K562 (cell line): ENCODE data around the gene GNS. TPM values are rescaled to one million over a fixed set of nuclear protein-coding genes. Genes with fewer than 3 reads are reported as not detected.

Source experiments
- ARID2 ChIP-seq: fragments of 450-650 bp; IDR thresholded peaks from 2 replicates; pipeline ENCODE4 v1.6.1; 2017; ENCODE audit warnings: antibody characterized with exemption, mild to moderate bottlenecking
- BRD9 ChIP-seq: fragments of 450-650 bp; IDR thresholded peaks from 2 replicates; pipeline ENCODE4 v1.6.1; 2018; ENCODE audit warnings: low read depth; ENCODE audit not compliant: partially characterized antibody
- CBX5 ChIP-seq: IDR thresholded peaks from 2 replicates; pipeline ENCODE4 v1.6.1; 2014; ENCODE audit warnings: low read depth, borderline replicate concordance
- FOXA3 ChIP-seq, 2 experiments: fragments of 450-650 bp in 1 of 2; sonication (generic) in 1 of 2; formaldehyde crosslinking; IDR thresholded peaks in 1 of 2; conservative IDR thresholded peaks in 1 of 2; 2 replicates each; pipeline versions ENCODE4 v1.4.0 to v1.8.0; 2020 to 2022; ENCODE audit warnings: mild to moderate bottlenecking in 2 of 2, missing genetic modification reagents in 1 of 2
- HDAC6 ChIP-seq: IDR thresholded peaks from 2 replicates; pipeline ENCODE4 v1.6.1; 2012; ENCODE audit warnings: low read depth, mild to moderate bottlenecking, control low read depth, inconsistent platforms, low read length, moderate library complexity
- JUND ChIP-seq, 2 experiments: IDR thresholded peaks; 2 replicates in 1 of 2; 3 replicates in 1 of 2; pipeline ENCODE4 v1.6.1; 2011; ENCODE audit warnings: borderline replicate concordance in 2 of 2, low read depth in 2 of 2, low read length in 2 of 2, improper control_type of control experiment in 1 of 2, missing biosample characterization in 1 of 2, missing genetic modification characterization in 1 of 2, missing genetic modification reagents in 1 of 2
- KAT7 ChIP-seq: sonication (generic); formaldehyde crosslinking; IDR thresholded peaks from 2 replicates; pipeline ENCODE4 v1.8.0; 2022; ENCODE audit warnings: missing genetic modification reagents, mild to moderate bottlenecking, borderline replicate concordance
- NCOA4 ChIP-seq: fragments of 450-650 bp; IDR thresholded peaks from 2 replicates; pipeline ENCODE4 v1.6.1; 2018; ENCODE audit warnings: mild to moderate bottlenecking; ENCODE audit not compliant: partially characterized antibody
- NRF1 ChIP-seq, 2 experiments: fragments of 450-650 bp; IDR thresholded peaks in 1 of 2; conservative IDR thresholded peaks in 1 of 2; 2 replicates each; pipeline ENCODE4 v1.6.1; 2014; ENCODE audit warnings: mild to moderate bottlenecking in 2 of 2
- RBM34 ChIP-seq: fragments of 200-400 bp; formaldehyde crosslinking; IDR thresholded peaks from 2 replicates; pipeline ENCODE4 v1.6.1; 2018; ENCODE audit warnings: low read length, borderline replicate concordance; ENCODE audit not compliant: insufficient read depth
- SAFB ChIP-seq: fragments of 200-400 bp; formaldehyde crosslinking; IDR thresholded peaks from 2 replicates; pipeline ENCODE4 v1.6.1; 2017; ENCODE audit warnings: low read depth, low read length, borderline replicate concordance
- SMAD4 ChIP-seq: fragments of 250-450 bp; sonication (Bioruptor Pico); conservative IDR thresholded peaks from 2 replicates; pipeline ENCODE4 v1.8.0; 2021; ENCODE audit warnings: inconsistent platforms, mild to moderate bottlenecking, moderate library complexity
- SNRNP70 ChIP-seq: fragments of 200-400 bp; formaldehyde crosslinking; optimal IDR thresholded peaks from 2 replicates; pipeline ENCODE3; 2017; ENCODE audit warnings: low read depth, low read length
- YY1 ChIP-seq, 3 experiments: IDR thresholded peaks; 2 replicates each; pipeline ENCODE4 v1.6.1; 2011; ENCODE audit warnings: low read length in 2 of 3, mild to moderate bottlenecking in 2 of 3, moderate library complexity in 2 of 3, borderline replicate concordance in 1 of 3, control low read depth in 1 of 3, low read depth in 1 of 3; ENCODE audit not compliant: insufficient read depth in 3 of 3, insufficient replicate concordance in 2 of 3, control insufficient read depth in 1 of 3, insufficient read length in 1 of 3; ENCODE audit errors: extremely low read depth in 1 of 3
- ZNF644 ChIP-seq: fragments of 200-800 bp; sonication (Bioruptor generic); IDR thresholded peaks from 2 replicates; pipeline ENCODE4 v1.6.1; 2016; ENCODE audit warnings: low read depth, missing genetic modification characterization, missing compliant biosample characterization
- ZNF785 ChIP-seq: fragments of 250-450 bp; sonication (Bioruptor Pico); IDR thresholded peaks from 2 replicates; pipeline ENCODE4 v1.4.0; 2020; ENCODE audit warnings: mild to moderate bottlenecking
- polyA plus RNA-seq, 8 experiments: library from polyadenylated mRNA; depleted of rRNA in 4 of 8; stranded (reverse) in 5 of 8; unstranded in 3 of 8; fragments of >200 nt; fragmentation: Nextera tagmentation in 2 of 8; fragmentation: Illumina TruSeq in 1 of 8; extraction: Ambion mirVana in 2 of 8; extraction: Trizol in 1 of 8; gene quantifications; 2 replicates each; pipeline versions ENCODE4 v1.2.1 to v1.2.3, GENCODE V29; 2011 to 2014; ENCODE audit warnings: inconsistent platforms in 1 of 8, missing spikeins in 1 of 8
- total RNA-seq, 7 experiments: library from RNA; depleted of rRNA in 6 of 7; stranded (reverse); fragments of >200 nt in 6 of 7; fragmentation: Illumina TruSeq in 2 of 7; extraction: Trizol in 2 of 7; gene quantifications; 2 replicates each; pipeline versions ENCODE4 v1.2.1 to v1.2.3, GENCODE V29; 2011 to 2021; ENCODE audit warnings: low replicate concordance in 1 of 7
- TF ChIP-seq, protein P1 (sequence below), 2 experiments: fragments of 450-650 bp; conservative IDR thresholded peaks; 2 replicates each; pipeline ENCODE4 v1.6.1; 2017; ENCODE audit warnings: mild to moderate bottlenecking in 2 of 2, moderate library complexity in 2 of 2
- TF ChIP-seq, protein P2 (sequence below): sonication (generic); formaldehyde crosslinking; IDR thresholded peaks from 2 replicates; pipeline ENCODE4 v1.8.0; 2022; ENCODE audit warnings: mild to moderate bottlenecking, low read depth, missing genetic modification reagents
- TF ChIP-seq, protein P3 (sequence below): sonication (generic); formaldehyde crosslinking; IDR thresholded peaks from 2 replicates; pipeline ENCODE4 v1.8.0; 2023; ENCODE audit warnings: mild to moderate bottlenecking, missing genetic modification reagents

Gene GNS
- total and polyA plus RNA-seq, 9 of the 15 experiments (the other 6 are each of a cell fraction or from before 2014, with no cell fraction given), result 4.6 to 30.3 (median 18.9) TPM

DNA sequence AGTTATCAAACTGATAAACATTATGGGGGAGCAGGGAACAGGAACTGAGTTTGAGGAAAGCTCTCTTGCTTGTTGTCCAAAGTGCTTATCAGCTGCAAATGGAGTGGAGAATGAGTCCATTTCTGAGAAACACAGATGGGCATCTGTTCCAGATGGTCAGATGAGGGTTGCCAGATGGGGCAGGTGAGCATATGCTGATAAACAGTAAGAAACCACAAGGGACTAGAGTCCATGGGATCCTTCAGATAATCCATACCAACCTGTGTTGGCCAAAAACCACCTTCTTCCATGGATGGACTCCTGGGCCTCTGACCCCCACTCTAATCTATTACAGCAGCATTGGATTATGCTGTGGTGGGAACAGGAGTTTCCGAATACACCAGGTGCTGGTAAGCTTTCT is 38.3 kb downstream of the GNS start (continued):
- no peak for TF ChIP-seq CBX5
- TF ChIP-seq BRD9, result no peak
- TF ChIP-seq, protein P1, sequence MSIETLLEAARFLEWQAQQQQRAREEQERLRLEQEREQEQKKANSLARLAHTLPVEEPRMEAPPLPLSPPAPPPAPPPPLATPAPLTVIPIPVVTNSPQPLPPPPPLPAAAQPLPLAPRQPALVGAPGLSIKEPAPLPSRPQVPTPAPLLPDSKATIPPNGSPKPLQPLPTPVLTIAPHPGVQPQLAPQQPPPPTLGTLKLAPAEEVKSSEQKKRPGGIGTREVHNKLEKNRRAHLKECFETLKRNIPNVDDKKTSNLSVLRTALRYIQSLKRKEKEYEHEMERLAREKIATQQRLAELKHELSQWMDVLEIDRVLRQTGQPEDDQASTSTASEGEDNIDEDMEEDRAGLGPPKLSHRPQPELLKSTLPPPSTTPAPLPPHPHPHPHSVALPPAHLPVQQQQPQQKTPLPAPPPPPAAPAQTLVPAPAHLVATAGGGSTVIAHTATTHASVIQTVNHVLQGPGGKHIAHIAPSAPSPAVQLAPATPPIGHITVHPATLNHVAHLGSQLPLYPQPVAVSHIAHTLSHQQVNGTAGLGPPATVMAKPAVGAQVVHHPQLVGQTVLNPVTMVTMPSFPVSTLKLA (conservative IDR thresholded peaks at IDR 0.05), result no peak
- no peak for TF ChIP-seq ARID2
- TF ChIP-seq JUND (IDR thresholded peaks at IDR 0.05; ENCODE audit: borderline replicate concordance, low read depth, low read length), result peak; percentile 56; the same call in 1 of the 2 replicates
- peak; percentile 15; the same call in 1 of the 3 replicates for TF ChIP-seq JUND (tag; IDR thresholded peaks at IDR 0.05; ENCODE audit: borderline replicate concordance, low read depth, low read length)
- TF ChIP-seq SNRNP70, result no peak
- TF ChIP-seq HDAC6, result no peak
- TF ChIP-seq, protein P2, sequence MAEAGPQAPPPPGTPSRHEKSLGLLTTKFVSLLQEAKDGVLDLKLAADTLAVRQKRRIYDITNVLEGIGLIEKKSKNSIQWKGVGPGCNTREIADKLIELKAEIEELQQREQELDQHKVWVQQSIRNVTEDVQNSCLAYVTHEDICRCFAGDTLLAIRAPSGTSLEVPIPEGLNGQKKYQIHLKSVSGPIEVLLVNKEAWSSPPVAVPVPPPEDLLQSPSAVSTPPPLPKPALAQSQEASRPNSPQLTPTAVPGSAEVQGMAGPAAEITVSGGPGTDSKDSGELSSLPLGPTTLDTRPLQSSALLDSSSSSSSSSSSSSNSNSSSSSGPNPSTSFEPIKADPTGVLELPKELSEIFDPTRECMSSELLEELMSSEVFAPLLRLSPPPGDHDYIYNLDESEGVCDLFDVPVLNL (CRISPR knock-in tag), result no peak
- TF ChIP-seq ZNF644 (tag), result peak; percentile 77
- TF ChIP-seq RBM34, result no peak
- TF ChIP-seq SAFB, result no peak
- TF ChIP-seq SMAD4 (CRISPR knock-in tag), result peak; percentile 93
- TF ChIP-seq ZNF785 (CRISPR knock-in tag), result no peak
- no peak for TF ChIP-seq NRF1 (conservative IDR thresholded peaks at IDR 0.05 in 1 of 2, IDR thresholded peaks at IDR 0.05 in 1 of 2)
- no peak for TF ChIP-seq KAT7 (CRISPR knock-in tag)
- TF ChIP-seq, protein P3, sequence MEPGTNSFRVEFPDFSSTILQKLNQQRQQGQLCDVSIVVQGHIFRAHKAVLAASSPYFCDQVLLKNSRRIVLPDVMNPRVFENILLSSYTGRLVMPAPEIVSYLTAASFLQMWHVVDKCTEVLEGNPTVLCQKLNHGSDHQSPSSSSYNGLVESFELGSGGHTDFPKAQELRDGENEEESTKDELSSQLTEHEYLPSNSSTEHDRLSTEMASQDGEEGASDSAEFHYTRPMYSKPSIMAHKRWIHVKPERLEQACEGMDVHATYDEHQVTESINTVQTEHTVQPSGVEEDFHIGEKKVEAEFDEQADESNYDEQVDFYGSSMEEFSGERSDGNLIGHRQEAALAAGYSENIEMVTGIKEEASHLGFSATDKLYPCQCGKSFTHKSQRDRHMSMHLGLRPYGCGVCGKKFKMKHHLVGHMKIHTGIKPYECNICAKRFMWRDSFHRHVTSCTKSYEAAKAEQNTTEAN (CRISPR knock-in tag), result no peak
- TF ChIP-seq YY1 (IDR thresholded peaks at IDR 0.05; ENCODE audit: borderline replicate concordance in 1 of 3, control insufficient read depth in 1 of 3, extremely low read depth in 1 of 3, insufficient read depth in 3 of 3, insufficient read length in 1 of 3, insufficient replicate concordance in 2 of 3, low read depth in 1 of 3, low read length in 2 of 3), result no peak
- peak in 1 of 2 experiments; percentile 73; a peak in 2 of 4 replicates for TF ChIP-seq FOXA3 (CRISPR knock-in tag; conservative IDR thresholded peaks at IDR 0.05 in 1 of 2, IDR thresholded peaks at IDR 0.05 in 1 of 2)
- no peak for TF ChIP-seq NCOA4
